GM19035 (cell line): ENCODE measurements around the gene CCDC24.

Experiments
- ATAC-seq: cut with Tn5 transposase; IDR thresholded peaks from one replicate; pipeline ENCODE4 v1.9.1; 2021; ENCODE audit not compliant: unreplicated experiment

The CCDC24 gene

DNA sequence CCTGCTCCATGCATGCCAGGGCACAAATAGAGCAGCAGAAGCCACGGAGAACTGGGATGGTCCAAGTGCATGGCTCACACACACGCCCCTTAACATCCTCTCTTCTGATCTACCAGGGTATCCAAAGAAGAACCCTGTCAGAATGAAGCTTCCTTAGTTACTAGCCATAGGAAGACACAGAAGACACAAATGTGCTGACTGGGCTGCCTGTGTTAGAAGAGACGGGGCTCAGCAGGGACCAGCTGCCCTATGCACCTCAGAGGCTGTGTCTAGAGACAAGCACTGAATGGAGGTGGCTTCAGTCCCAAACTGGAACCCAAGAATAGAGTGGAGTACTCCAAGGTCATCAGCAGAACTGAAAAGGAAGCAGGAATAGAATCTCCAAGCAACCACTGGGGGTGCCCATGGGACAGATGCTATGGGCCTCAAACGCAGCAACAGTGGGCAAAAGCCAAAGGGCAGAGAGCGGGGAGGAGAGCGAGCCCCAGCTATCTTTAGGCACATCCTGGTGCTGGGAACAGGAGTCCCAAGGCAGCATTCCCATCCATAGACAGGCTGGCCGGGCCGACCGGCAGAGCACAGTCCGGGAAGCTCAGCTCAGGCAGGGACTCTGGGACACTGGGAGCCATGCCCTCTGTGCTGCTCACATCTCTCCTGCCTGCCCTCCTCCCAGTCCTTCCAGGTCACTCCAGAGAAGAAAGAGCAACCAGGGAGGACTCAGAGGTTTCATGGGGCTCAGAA, 30.4 kb downstream of the CCDC24 start:
- no peak for ATAC-seq

- no peak for ATAC-seq
Observed at GRCh38 chr1:44024031-44024902, 32.9 kb downstream of the CCDC24 start.

DNA sequence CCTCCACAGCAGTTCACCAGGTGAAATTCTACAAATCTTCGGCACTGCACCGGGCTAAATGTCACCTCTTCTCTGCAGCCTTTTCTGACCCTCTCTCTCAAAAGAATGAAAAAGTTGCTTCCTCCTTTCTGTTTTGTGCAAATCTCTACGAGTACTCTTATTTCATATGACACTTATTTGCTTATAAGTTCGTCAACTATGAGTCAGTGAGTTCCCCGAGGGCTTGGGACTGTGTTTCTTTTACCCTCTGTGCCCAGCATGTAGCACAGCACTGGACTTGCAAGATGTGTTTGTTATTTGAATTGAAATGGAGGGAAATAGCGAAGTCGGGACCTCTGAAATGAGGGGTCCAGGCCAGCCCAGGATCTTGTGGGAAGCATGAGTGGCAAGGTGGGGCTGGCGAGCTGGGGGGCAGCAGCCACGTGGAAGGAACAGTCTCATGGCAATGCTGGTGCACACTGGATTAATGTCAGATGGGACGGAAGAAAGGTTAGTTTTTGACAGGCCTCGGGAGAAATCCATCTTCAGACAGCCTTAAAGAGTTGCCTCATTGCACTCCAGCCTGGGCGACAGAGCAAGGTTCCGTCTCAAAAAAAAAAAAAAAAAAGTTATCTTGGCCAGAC, 33.6 kb downstream of the CCDC24 start:
- no peak for ATAC-seq

DNA sequence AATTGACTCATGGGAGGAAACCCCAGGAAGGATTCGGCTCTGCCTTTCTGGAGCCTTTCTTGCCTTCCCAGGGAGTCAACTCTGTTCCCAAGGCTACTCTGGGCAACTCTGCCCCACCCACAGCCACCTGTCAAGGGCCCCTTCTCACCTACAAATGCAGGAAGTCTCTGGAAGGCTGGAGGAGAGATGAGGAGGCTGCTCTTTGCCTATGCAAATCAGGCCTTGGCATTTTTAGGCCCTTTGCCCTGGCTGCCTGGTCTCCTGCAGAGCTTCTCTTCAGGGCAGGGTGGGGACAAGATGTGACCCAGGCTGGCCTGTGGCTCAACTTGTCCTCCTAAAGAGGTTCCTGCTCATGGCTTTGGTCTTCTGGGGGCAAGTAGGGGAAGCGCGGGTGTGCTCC, 34.4 kb downstream of the CCDC24 start:
- ATAC-seq, result no peak

GRCh38 chr1:44027320-44027719, 35.9 kb downstream of the CCDC24 start:
- ATAC-seq, result no peak

- ATAC-seq, result peak; percentile 28
Observed at GRCh38 chr1:44029260-44029910, 38.0 kb downstream of the CCDC24 start.

- peak; percentile 86 for ATAC-seq
Observed at GRCh38 chr1:44029911-44030604, 38.7 kb downstream of the CCDC24 start.

DNA sequence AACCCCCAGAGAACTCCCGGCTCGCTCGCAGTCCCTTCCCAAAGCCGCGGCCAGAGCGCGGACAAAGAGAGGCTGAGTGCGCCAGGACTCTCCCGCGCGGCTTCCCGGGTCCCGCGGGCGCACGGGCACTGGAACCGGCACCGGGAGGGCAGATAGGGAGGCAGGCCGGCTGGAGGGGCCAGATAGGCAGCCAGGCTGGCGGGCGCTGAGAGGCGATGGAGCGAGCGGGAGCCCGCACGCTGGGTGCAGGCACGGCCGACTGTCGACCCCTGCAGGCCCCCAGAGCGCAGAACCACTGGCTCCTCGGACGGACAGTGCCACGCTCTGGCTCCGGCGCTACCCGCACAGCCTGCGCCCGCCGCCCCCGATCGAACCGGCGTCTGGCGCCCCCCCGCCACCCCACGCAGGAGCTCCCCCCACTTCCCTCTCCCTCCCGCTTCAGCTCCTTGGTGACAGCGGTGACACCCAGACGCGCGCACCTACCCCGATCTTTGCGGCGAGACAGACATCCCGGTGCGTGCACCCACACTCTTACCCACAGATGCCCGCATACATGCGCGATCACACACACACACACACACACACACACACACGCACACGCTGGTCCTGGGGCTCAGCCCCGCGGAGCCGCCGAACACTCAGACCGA, 39.3 kb downstream of the CCDC24 start:
- peak; percentile 30 for ATAC-seq

- no peak for ATAC-seq
Observed at GRCh38 chr1:44031252-44032169, 40.1 kb downstream of the CCDC24 start, which contains the start of gene SLC6A9. Gene SLC6A9 (minus strand): TSS chr1:44031462. CDS start chr1:44024277, 7,185 bp downstream.

DNA sequence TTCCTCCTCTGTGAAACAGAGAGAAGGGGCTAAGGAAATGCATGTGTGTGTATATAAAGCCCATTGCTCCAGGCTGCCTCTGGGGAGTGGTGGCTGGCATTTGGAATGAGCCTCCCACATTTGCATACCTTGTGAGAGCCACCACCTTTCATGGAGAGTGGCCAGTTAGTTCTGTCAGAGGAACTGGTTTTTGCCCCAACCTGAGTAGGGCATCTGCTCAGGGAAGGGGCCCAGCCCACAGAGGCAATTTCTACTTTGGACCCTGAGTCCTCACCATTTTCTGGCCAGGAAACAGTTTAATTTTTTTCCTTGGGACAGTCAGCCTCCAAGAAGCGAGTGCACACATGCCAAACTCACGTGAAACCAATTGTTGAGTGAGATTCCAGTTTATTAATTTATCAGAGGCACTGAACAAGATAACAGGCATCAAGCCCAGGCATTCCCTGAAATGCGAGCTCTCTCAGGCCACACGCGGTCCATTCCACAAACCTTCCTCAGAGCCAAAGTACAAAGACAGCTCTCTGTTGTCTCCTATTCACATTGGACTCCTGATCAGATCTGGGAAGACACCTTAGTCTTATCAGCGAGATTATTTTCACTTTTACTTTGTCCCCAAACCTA, 40.9 kb downstream of the CCDC24 start:
- ATAC-seq, result no peak

- ATAC-seq, result no peak
Observed at GRCh38 chr1:44033041-44033575, 41.7 kb downstream of the CCDC24 start.

DNA sequence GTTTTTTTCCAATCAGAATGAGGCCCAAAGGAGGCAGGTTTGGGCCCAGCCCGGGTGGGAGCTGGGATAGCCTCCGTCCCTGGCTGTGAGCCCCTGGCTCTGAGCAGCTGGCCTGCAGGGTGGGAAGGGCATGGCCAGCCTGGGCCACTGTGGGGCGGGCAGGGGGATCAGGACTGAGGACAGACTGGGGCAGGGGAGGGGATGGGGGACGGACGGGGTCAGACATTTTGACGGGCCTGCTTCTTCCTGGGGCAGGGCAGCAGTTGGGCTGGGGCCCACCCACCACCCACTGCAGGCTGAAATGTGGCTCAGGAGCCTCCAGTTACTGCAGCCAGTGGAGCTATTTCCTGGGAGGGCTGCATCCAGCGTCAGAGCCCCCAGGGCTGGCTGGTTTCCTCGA, 42.4 kb downstream of the CCDC24 start:
- ATAC-seq, result no peak

DNA sequence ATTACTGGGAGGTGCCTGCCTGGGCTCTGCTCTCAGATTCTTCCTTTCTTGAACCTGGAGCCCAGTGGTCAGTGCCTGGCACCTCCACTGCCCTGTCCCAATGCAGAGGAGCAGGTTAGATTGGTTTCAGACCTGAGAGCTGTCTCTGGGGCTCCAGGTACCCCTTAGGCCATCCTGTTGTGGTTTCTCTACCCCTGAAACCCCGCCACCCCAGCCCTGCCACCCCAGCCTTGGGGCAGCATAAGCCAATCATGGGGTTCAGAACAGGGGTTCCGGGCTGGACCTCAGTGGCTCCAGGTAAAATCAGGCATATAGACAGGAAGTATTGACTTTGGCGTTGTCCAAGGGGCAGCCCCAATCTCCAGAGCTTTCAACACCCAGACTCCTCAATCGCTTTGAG, 43.0 kb downstream of the CCDC24 start:
- ATAC-seq, result no peak

GRCh38 chr1:44034976-44035716, 43.7 kb downstream of the CCDC24 start:
- ATAC-seq, result no peak

DNA sequence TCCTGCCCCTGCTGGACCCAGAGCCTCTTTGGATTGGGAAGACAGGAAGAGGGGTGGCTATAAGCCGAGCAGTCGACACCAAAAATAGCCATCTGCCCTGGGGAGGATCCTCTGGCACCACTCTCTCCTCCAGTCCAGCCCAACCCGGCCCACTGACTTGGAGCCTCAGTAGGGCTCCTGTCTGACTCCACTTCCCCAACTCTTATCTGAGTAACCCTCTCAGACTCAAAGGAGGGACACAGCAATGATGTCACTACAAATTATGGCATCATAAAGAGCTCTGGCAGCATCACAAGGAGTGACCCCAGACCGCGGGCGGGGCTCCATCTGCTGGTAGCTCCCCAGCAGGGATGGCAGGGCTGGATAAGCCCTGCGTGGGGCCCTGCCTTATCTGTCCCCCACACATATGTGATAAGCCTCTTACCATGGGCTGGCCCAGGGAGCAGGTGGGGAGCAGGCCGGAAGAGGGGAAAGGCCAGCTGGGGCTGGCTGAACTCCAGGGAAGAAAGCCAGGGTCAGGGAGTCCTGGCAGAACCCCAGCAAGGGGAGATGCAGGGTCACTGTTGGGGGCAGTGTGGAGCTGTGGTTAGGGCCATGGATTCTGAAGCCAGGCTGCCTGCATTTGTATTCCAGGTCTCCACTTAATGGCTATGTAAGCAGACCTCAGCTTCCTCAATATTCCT, 44.5 kb downstream of the CCDC24 start:
- no peak for ATAC-seq

GRCh38 chr1:44036409-44037139, 45.2 kb downstream of the CCDC24 start:
- no peak for ATAC-seq
